Suprapubic skin (tissue), 2 donors: Measurements from ENCODE around the gene TRIM69.
A peak's percentile ranks its signal among the peaks of the same experiment; 100 is the strongest.

Source experiments
- EP300 ChIP-seq: sonication (generic); formaldehyde crosslinking; IDR thresholded peaks from one replicate; pipeline ENCODE4 v1.6.1; 2017; ENCODE audit warnings: antibody characterized with exemption
- POLR2A ChIP-seq, 2 donors: fragments of 450-650 bp; IDR thresholded peaks; one replicate each; pipeline ENCODE4 v1.6.1; 2017; ENCODE audit warnings: antibody characterized with exemption in 2 of 2, mild to moderate bottlenecking in 2 of 2, moderate library complexity in 2 of 2

DNA sequence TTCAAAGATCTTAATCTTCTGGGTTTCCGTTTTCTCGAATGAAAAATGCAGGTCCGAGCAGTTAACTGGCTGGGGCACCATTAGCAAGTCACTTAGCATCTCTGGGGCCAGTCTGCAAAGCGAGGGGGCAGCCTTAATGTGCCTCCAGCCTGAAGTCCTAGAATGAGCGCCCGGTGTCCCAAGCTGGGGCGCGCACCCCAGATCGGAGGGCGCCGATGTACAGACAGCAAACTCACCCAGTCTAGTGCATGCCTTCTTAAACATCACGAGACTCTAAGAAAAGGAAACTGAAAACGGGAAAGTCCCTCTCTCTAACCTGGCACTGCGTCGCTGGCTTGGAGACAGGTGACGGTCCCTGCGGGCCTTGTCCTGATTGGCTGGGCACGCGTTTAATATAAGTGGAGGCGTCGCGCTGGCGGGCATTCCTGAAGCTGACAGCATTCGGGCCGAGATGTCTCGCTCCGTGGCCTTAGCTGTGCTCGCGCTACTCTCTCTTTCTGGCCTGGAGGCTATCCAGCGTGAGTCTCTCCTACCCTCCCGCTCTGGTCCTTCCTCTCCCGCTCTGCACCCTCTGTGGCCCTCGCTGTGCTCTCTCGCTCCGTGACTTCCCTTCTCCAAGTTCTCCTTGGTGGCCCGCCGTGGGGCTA is 25.1 kb upstream of the TRIM69 start, which contains the start of the genes B2M and PATL2:
- TF ChIP-seq EP300 (no peak), POLR2A (IDR thresholded peaks at IDR 0.05) (peak; percentile 96 to 99)
